Lung microvascular endothelial cell (primary cell): ENCODE data around the gene SMIM35. TPM values are rescaled to one million over a fixed set of nuclear protein-coding genes. Genes with fewer than 3 reads are reported as not detected.
"Not testable (repeated sequence)": the region's sequence is repeated elsewhere in the genome, so short reads cannot be mapped to it uniquely, and the experiment has no call there.

Experiments used
- DNase-seq, 2 donors: peaks; one replicate each; pipeline versions ENCODE4 v3.0.0 to v3.0.0-alpha.2; 2010; ENCODE audit warnings: low read depth in 2 of 2
- total RNA-seq: library from RNA; depleted of rRNA; stranded (reverse); fragments of >200 nt; gene quantifications from 2 replicates; pipeline ENCODE4 v1.2.1, GENCODE V29; 2014

SMIM35 gene
- total RNA-seq, 1 donor from 2014 or later, result not detected

- no peak for DNase-seq
These were observed 44.6 kb downstream of the SMIM35 start for GRCh38 chr11:118042141-118042540.

GRCh38 chr11:118033443-118033842 lies 53.3 kb downstream of the SMIM35 start:
- DNase-seq, result no peak

DNA sequence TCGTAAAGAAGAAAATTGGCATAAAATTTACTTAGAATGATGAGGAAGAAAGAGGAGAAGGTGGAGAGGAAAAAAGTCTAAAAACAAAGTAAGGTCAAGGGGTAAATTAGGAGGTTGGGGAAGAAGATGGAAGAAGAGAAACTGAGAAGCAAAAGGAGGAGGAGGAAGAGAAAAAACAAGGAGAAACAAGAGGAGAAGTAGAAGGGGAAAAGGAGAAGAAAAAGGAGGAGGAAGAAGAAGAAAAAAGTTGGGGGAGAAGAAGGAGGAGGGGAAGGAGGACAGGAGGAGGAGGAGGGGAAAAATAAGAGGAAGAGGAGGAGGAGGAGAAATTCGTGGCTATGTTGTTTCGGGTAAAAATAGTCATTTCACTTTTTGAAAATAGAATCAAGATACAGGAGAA lies 58.1 kb downstream of the SMIM35 start:
- no peak for DNase-seq

- DNase-seq, result no peak
These were observed 59.1 kb downstream of the SMIM35 start for GRCh38 chr11:118027694-118028093.

- no peak for DNase-seq
These were observed 65.6 kb downstream of the SMIM35 start for GRCh38 chr11:118021146-118021545.

- no peak for DNase-seq
These were observed 68.4 kb downstream of the SMIM35 start for GRCh38 chr11:118018401-118018800.

GRCh38 chr11:118017631-118018315 lies 69.0 kb downstream of the SMIM35 start:
- DNase-seq, result no peak

DNA sequence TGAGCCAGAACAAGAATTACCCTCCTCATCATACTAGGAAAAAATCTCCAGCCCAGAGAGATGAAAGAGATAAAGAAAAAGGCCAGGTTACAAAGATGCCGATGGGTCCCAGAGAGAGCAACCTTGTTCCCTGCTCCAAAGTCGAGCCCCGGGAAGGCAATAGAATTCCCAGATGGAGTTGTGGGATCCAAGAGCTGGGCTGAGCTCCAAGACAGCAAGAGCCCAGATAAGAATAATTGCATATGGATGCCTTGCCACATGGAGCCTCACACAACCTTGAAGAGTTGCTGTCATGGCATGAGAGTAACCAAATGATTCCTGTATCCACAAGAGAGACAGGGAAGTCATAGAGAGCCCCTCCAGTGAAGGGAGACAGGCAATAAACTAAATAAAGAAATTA lies 69.7 kb downstream of the SMIM35 start:
- DNase-seq, result no peak

- no peak for DNase-seq
These were observed 70.7 kb downstream of the SMIM35 start for GRCh38 chr11:118016104-118016503.

DNA sequence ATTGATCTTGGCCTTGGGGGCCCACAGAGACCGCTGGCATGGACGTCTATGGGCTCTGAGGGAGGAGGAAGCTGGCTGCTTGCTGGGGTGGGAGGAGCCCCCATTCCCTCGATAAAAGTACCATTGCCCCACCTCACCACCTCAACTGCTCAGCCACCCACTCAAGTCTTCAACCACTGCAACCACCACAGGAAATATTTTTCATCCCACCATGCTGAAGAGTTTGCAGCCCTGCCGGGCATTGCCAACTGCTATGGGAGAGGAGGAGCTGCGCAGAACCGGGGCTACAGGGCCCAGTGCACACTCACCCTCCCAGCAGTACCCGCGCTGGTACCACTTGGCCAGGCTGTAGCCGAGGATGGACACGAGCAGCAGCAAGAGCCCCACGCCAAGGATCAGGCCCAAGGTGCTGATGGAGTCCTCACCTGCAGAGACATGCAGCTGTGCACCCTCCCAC lies 71.3 kb downstream of the SMIM35 start:
- no peak for DNase-seq

GRCh38 chr11:118014022-118014421 lies 72.7 kb downstream of the SMIM35 start:
- no peak for DNase-seq

- DNase-seq, result peak; percentile 13 to 27
These were observed 74.6 kb downstream of the SMIM35 start for GRCh38 chr11:118012083-118012669.

DNA sequence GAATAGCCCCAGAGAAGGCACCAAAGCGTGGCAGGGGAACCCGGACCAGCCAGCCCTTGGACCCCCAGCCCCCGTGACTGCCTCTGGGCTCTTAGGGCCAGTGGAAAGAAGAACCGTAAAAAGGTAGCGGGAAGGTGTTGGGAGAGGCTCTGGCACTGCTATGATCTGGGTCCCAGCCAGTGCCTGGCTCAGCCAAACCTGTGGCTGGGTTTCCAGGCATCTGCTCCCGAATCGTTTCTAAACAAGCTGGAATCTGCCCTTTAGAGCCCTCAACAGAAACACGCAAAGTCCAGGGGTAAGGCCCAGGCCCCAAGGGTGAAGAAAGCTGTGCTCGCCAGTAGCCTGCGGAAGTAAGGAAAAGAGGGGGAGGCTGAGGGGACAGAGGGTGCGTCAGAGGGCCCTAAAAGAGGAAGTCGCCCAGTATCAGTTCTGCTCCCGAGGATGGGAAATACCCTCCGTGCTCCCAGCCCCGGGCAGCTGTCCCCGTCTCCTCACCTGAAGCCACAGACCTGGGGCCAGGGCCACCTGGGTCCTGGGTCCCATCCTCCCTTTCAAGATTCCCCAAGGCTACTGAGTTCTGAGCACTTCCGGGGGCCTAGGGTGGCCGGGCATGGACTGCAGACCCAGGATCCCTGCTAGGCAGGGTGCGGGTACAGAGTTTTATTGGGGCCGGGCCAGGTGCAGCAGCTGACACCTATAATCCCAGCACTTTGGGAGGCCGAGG lies 75.9 kb downstream of the SMIM35 start:
- DNase-seq, result no peak

- DNase-seq, result no peak
These were observed 76.7 kb downstream of the SMIM35 start for GRCh38 chr11:118009864-118010737.

- no peak for DNase-seq
These were observed 78.4 kb downstream of the SMIM35 start for GRCh38 chr11:118008271-118008911.

- DNase-seq, result not testable (repeated sequence)
These were observed 79.0 kb downstream of the SMIM35 start for GRCh38 chr11:118007563-118008270.

- DNase-seq, result no peak
These were observed 79.7 kb downstream of the SMIM35 start for GRCh38 chr11:118007040-118007439.

DNA sequence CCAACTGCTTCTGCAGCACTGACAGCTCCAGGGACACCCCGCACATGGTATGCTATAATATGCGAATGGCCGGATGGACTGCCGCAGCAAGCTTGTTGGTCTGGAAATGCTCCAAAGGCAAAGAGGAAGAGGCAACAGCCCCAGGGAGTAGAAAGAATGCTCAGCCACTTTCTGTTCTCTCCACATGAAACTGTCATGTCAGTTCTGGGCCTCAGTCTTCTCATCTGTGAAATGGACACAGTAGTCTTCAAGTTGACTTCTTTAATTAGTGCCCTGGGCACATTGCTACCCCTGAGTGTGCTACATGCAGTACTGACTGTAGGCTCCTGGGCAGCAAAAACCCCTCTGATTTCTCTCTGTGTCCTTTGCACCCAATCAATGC lies 80.6 kb downstream of the SMIM35 start:
- DNase-seq, result no peak

GRCh38 chr11:118005224-118006152 lies 81.3 kb downstream of the SMIM35 start:
- DNase-seq, result no peak
